ENCODE measurements around the gene SPATA16. TPM values are rescaled to one million over a fixed set of nuclear protein-coding genes. Genes with fewer than 3 reads are reported as not detected.

Gene SPATA16
- total RNA-seq, 1 donor: not detected

DNA sequence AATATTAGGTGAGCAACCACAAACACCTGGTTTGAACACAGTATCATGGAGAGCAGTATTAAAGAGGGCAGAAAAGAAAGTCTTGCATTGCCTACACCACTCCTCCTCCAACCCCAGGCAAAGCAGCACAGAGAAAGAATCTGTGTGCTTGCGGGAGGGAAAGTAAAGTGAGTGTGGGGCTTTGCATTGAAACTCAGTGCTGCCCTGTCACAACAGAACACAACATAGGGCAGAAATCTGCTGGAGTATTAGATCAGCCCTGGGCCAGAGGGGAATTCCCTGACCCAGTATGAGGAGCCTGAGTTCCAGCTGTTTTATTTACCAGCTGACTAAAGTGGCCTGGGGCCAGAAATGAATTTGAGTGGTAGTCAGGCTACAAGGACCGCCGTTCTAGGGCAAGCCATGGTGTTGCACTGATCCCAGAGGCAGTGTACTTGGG is 75.5 kb downstream of the SPATA16 start:
- DNase-seq (ENCODE audit: low read depth): peak; percentile 58
- H3K4me3 ChIP-seq (ENCODE audit: low read depth, low read length): no peak overlapping the region
- TF ChIP-seq, protein P1, sequence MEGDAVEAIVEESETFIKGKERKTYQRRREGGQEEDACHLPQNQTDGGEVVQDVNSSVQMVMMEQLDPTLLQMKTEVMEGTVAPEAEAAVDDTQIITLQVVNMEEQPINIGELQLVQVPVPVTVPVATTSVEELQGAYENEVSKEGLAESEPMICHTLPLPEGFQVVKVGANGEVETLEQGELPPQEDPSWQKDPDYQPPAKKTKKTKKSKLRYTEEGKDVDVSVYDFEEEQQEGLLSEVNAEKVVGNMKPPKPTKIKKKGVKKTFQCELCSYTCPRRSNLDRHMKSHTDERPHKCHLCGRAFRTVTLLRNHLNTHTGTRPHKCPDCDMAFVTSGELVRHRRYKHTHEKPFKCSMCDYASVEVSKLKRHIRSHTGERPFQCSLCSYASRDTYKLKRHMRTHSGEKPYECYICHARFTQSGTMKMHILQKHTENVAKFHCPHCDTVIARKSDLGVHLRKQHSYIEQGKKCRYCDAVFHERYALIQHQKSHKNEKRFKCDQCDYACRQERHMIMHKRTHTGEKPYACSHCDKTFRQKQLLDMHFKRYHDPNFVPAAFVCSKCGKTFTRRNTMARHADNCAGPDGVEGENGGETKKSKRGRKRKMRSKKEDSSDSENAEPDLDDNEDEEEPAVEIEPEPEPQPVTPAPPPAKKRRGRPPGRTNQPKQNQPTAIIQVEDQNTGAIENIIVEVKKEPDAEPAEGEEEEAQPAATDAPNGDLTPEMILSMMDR (IDR thresholded peaks at IDR 0.05; ENCODE audit: insufficient read depth, low read length): no peak

- TF ChIP-seq, protein P1 (IDR thresholded peaks at IDR 0.05; ENCODE audit: insufficient read depth, low read length): no peak
- no peak for DNase-seq (ENCODE audit: low read depth)
- no peak overlapping the region for H3K4me3 ChIP-seq (ENCODE audit: low read depth, low read length)
Observed at GRCh38 chr3:173064631-173065030, 76.4 kb downstream of the SPATA16 start.

GRCh38 chr3:173058229-173058628 is 82.8 kb downstream of the SPATA16 start:
- TF ChIP-seq, protein P1 (IDR thresholded peaks at IDR 0.05; ENCODE audit: insufficient read depth, low read length): no peak
- H3K4me3 ChIP-seq (ENCODE audit: low read depth, low read length): no peak overlapping the region
- no peak for DNase-seq (ENCODE audit: low read depth)

DNA sequence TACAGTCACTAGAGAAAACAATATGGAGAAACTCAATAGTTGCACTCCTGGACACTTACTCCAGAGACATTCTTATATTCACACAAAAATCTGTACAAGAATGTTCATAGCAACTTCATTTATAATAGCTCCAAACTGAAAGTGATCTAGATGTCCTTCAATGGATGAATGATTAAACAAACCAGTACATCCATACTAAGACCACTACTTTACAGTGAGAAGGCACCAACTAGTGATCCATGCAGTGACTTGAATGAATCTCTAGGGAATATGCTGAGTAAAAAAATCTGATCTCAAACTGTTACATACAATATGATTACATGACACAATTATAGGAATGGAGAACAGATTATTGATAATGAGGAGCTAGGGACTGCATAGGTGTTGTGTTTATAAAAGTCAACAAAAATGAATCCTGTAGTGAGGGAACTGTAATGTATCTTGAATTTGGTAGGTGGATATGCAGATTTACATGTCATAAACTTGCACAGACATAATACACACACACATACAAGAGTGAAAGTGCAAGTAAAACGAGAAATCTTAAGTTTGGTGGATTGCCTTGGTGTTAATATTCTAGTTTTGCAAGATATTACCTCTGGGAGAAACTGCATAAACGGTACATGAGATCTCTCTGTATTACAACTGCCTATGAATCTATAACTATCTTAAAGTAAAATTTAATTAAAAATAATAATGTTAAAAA is 85.7 kb downstream of the SPATA16 start:
- H3K4me3 ChIP-seq (ENCODE audit: low read depth, low read length): no peak overlapping the region
- TF ChIP-seq, protein P1 (IDR thresholded peaks at IDR 0.05; ENCODE audit: insufficient read depth, low read length): no peak
- no peak for DNase-seq (ENCODE audit: low read depth)

- DNase-seq (ENCODE audit: low read depth): no peak
- TF ChIP-seq, protein P1 (IDR thresholded peaks at IDR 0.05; ENCODE audit: insufficient read depth, low read length): no peak
- no peak overlapping the region for H3K4me3 ChIP-seq (ENCODE audit: low read depth, low read length)
Observed at GRCh38 chr3:173049360-173049759, 91.7 kb downstream of the SPATA16 start.

GRCh38 chr3:173045770-173046382 is 95.2 kb downstream of the SPATA16 start:
- TF ChIP-seq, protein P1 (IDR thresholded peaks at IDR 0.05; ENCODE audit: insufficient read depth, low read length): peak; percentile 39

More at GRCh38 chr3:173045770-173046382, 95.2 kb downstream of the SPATA16 start:
- peak; percentile 46 for DNase-seq (ENCODE audit: low read depth)
- H3K4me3 ChIP-seq (ENCODE audit: low read depth, low read length): no peak overlapping the region

All from fibroblast of the aortic adventitia (primary cell).